SU-DHL-6 (cell line): ENCODE measurements around the gene OAT.

Source experiments
- H2AFZ ChIP-seq: fragments of 200-600 bp; sonication (generic); 2 replicates; pipeline ENCODE4 v1.6.1; 2014; ENCODE audit warnings: low read depth, mild to moderate bottlenecking, moderate library complexity, mixed read lengths, antibody characterized with exemption, low read length; ENCODE audit not compliant: severe bottlenecking
- H3F3A ChIP-seq: fragments of 200-600 bp; shearing (Covaris generic); 2 replicates; pipeline ENCODE4 v1.6.0; 2016; ENCODE audit warnings: antibody characterized with exemption, mild to moderate bottlenecking; ENCODE audit not compliant: insufficient read depth
- H3K27ac ChIP-seq: fragments of 200-600 bp; sonication (generic); 2 replicates; pipeline ENCODE4 v1.5.1; 2016; ENCODE audit warnings: low read depth, mild to moderate bottlenecking, low read length, moderate library complexity, mixed read lengths
- H3K27me3 ChIP-seq: fragments of 200-600 bp; sonication (generic), shearing (Covaris generic); 2 replicates; pipeline ENCODE4 v1.6.0; 2014; ENCODE audit warnings: mild to moderate bottlenecking, low read length
- H3K36me3 ChIP-seq: fragments of 200-600 bp; sonication (generic); 2 replicates; pipeline ENCODE4 v1.6.1; 2014; ENCODE audit warnings: mild to moderate bottlenecking, low read length, mixed read lengths
- H3K4me2 ChIP-seq: fragments of 300-600, 200-600 bp; shearing (Covaris generic), sonication (generic); 2 replicates; pipeline ENCODE4 v1.6.0; 2014; ENCODE audit warnings: low read length, low read depth, mild to moderate bottlenecking; ENCODE audit not compliant: poor library complexity, severe bottlenecking
- H3K4me3 ChIP-seq: fragments of 200-600 bp; sonication (generic); 2 replicates; pipeline ENCODE4 v1.5.1; 2014; ENCODE audit warnings: antibody characterized with exemption, low read length, mild to moderate bottlenecking, mixed read lengths; ENCODE audit not compliant: insufficient read depth, poor library complexity, severe bottlenecking
- H3K79me2 ChIP-seq: fragments of 200-600 bp; sonication (generic); 2 replicates; pipeline ENCODE4 v1.6.1; 2014; ENCODE audit warnings: mild to moderate bottlenecking, low read length, moderate library complexity; ENCODE audit not compliant: insufficient read depth
- H3K9ac ChIP-seq: fragments of 200-600 bp; sonication (generic); 2 replicates; pipeline ENCODE4 v1.7.0; 2014; ENCODE audit warnings: mild to moderate bottlenecking, low read length
- H3K9me2 ChIP-seq: fragments of 200-600 bp; sonication (generic); replicated peaks from 2 replicates; pipeline ENCODE4 v1.6.1; 2014; ENCODE audit warnings: low read length; ENCODE audit not compliant: insufficient read depth
- H3K9me3 ChIP-seq: fragments of 200-600 bp; sonication (generic); 2 replicates; pipeline ENCODE4 v1.6.1; 2014; ENCODE audit warnings: low read length, mixed read lengths; ENCODE audit not compliant: insufficient read depth
- H4K20me1 ChIP-seq: fragments of 200-600 bp; sonication (generic); 2 replicates; pipeline ENCODE4 v1.6.1; 2014; ENCODE audit warnings: low read depth, mild to moderate bottlenecking, antibody characterized with exemption, low read length, moderate library complexity, mixed read lengths
- CTCF ChIP-seq: fragments of 200-600 bp; sonication (generic); IDR thresholded peaks from one replicate; pipeline ENCODE4 v1.5.1; 2017; ENCODE audit warnings: antibody characterized with exemption, mild to moderate bottlenecking, low read length, moderate library complexity; ENCODE audit not compliant: insufficient read depth, poor library complexity, severe bottlenecking
- EZH2phosphoT487 ChIP-seq: fragments of 200-600 bp; sonication (generic), shearing (Covaris generic); conservative IDR thresholded peaks from 2 replicates; pipeline ENCODE4 v1.6.1; 2018; ENCODE audit warnings: mild to moderate bottlenecking, antibody characterized with exemption, low read length, moderate library complexity, mixed read lengths

Gene OAT

GRCh38 chr10:124387078-124387874, 31.4 kb downstream of the OAT start:
- Histone ChIP-seq H3K9me3 (no peaks in the 10 kb centered on the region), H3K79me2 (no peaks in the 10 kb centered on the region), H3K4me2 (no peak overlapping the region), H3F3A (no peaks in the 10 kb centered on the region), H3K27me3 (no peaks in the 10 kb centered on the region), H3K36me3 (no peaks in the 10 kb centered on the region), H4K20me1 (no peaks in the 10 kb centered on the region), H3K4me3 (no peak overlapping the region), H3K9ac (no peak overlapping the region), H2AFZ (no peak overlapping the region), H3K9me2 (no peaks in the 10 kb centered on the region), H3K27ac (no peak overlapping the region)
- no peak for TF ChIP-seq CTCF
- no peak for TF ChIP-seq EZH2phosphoT487

- H2AFZ ChIP-seq: no peak overlapping the region
- no peak for TF ChIP-seq EZH2phosphoT487
- TF ChIP-seq CTCF: no peak
- no peaks in the 10 kb centered on the region for H3K9me2 ChIP-seq
- no peaks in the 10 kb centered on the region for H3K36me3 ChIP-seq
- H3K4me2 ChIP-seq: no peak overlapping the region
- no peaks in the 10 kb centered on the region for H4K20me1 ChIP-seq
- H3F3A ChIP-seq: no peaks in the 10 kb centered on the region
- H3K79me2 ChIP-seq: no peaks in the 10 kb centered on the region
- no peak overlapping the region for H3K4me3 ChIP-seq
- no peak overlapping the region for H3K27ac ChIP-seq
- H3K27me3 ChIP-seq: no peaks in the 10 kb centered on the region
- no peaks in the 10 kb centered on the region for H3K9me3 ChIP-seq
- H3K9ac ChIP-seq: no peak overlapping the region
Observed at GRCh38 chr10:124386186-124387077, 32.3 kb downstream of the OAT start.

GRCh38 chr10:124385627-124386185, 33.0 kb downstream of the OAT start:
- Histone ChIP-seq H3F3A (no peaks in the 10 kb centered on the region), H3K4me3 (no peak overlapping the region), H2AFZ (no peak overlapping the region), H3K36me3 (no peaks in the 10 kb centered on the region), H3K27ac (no peak overlapping the region), H3K9me3 (no peaks in the 10 kb centered on the region), H4K20me1 (no peaks in the 10 kb centered on the region), H3K79me2 (no peaks in the 10 kb centered on the region), H3K4me2 (no peak overlapping the region), H3K9me2 (no peaks in the 10 kb centered on the region), H3K27me3 (no peaks in the 10 kb centered on the region), H3K9ac (no peak overlapping the region)
- TF ChIP-seq CTCF: no peak
- no peak for TF ChIP-seq EZH2phosphoT487
